Measurements from ENCODE around the gene PDS5B.
A peak's percentile ranks its signal among the peaks of the same experiment; 100 is the strongest.

The PDS5B gene

GRCh38 chr13:32586080-32586900, at the start of gene PDS5B (continued):
- TF ChIP-seq, protein P1, sequence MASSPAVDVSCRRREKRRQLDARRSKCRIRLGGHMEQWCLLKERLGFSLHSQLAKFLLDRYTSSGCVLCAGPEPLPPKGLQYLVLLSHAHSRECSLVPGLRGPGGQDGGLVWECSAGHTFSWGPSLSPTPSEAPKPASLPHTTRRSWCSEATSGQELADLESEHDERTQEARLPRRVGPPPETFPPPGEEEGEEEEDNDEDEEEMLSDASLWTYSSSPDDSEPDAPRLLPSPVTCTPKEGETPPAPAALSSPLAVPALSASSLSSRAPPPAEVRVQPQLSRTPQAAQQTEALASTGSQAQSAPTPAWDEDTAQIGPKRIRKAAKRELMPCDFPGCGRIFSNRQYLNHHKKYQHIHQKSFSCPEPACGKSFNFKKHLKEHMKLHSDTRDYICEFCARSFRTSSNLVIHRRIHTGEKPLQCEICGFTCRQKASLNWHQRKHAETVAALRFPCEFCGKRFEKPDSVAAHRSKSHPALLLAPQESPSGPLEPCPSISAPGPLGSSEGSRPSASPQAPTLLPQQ (tag by site-specific recombination; IDR thresholded peaks at IDR 0.05): 0 out of 2 replicates have a peak, but pooled peaks have one; percentile 47
- TF ChIP-seq ZNF830 (tag by site-specific recombination; IDR thresholded peaks at IDR 0.05; ENCODE audit: low read depth) (no peak), SALL2 (tag by site-specific recombination; IDR thresholded peaks at IDR 0.05; ENCODE audit: borderline replicate concordance) (no peak), SP2 (tag by site-specific recombination; IDR thresholded peaks at IDR 0.05) (peak; percentile 65), PRDM10 (tag by site-specific recombination; IDR thresholded peaks at IDR 0.05) (no peak), SP3 (tag by site-specific recombination; IDR thresholded peaks at IDR 0.05) (peak; percentile 46)

- peak overlapping the region; percentile 79 for H3K27ac ChIP-seq (ENCODE audit: extremely low read depth, low read depth, low read length)
- peak overlapping the region; percentile 77 for H3K4me3 ChIP-seq (ENCODE audit: low read depth, low read length)
- TF ChIP-seq, protein P2, sequence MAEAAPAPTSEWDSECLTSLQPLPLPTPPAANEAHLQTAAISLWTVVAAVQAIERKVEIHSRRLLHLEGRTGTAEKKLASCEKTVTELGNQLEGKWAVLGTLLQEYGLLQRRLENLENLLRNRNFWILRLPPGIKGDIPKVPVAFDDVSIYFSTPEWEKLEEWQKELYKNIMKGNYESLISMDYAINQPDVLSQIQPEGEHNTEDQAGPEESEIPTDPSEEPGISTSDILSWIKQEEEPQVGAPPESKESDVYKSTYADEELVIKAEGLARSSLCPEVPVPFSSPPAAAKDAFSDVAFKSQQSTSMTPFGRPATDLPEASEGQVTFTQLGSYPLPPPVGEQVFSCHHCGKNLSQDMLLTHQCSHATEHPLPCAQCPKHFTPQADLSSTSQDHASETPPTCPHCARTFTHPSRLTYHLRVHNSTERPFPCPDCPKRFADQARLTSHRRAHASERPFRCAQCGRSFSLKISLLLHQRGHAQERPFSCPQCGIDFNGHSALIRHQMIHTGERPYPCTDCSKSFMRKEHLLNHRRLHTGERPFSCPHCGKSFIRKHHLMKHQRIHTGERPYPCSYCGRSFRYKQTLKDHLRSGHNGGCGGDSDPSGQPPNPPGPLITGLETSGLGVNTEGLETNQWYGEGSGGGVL (tag by site-specific recombination; IDR thresholded peaks at IDR 0.05): 0 out of 2 replicates have a peak, but pooled peaks have one; percentile 11
- TF ChIP-seq ZNF121 (tag by site-specific recombination; IDR thresholded peaks at IDR 0.05): no peak
- no peak for TF ChIP-seq ZNF169 (tag by site-specific recombination; IDR thresholded peaks at IDR 0.05)
- peak; percentile 42; the same call in 1 of the 2 replicates for TF ChIP-seq GLIS2 (tag by site-specific recombination; IDR thresholded peaks at IDR 0.05)
- peak; percentile 68 for TF ChIP-seq ZXDB (tag by site-specific recombination; IDR thresholded peaks at IDR 0.05)
- TF ChIP-seq PATZ1 (tag by site-specific recombination; IDR thresholded peaks at IDR 0.05): peak; percentile 19; the same call in 1 of the 2 replicates
- TF ChIP-seq ZNF501 (tag by site-specific recombination; IDR thresholded peaks at IDR 0.05): no peak
- peak; percentile 23 for TF ChIP-seq ZBTB26 (tag by site-specific recombination; optimal IDR thresholded peaks at IDR 0.05)
- POLR2A ChIA-PET: interaction anchor here (0.7 kb wide), 1 partner anchor 412 kb away, joined by 3 read pairs; no protein-coding TSS in a partner anchor
- no peaks in the 10 kb centered on the region; the same call in 1 of the 2 replicates for H3K4me1 ChIP-seq (ENCODE audit: control insufficient read depth, insufficient read depth, low read length)
- no peaks in the 10 kb centered on the region for H3K9me3 ChIP-seq (ENCODE audit: control insufficient read depth, insufficient read depth, low read depth, low read length)
- CTCF ChIA-PET: interaction anchor here (0.6 to 0.7 kb wide), 3 partner anchors 52 to 496 kb away, joined by 3 read pairs; no protein-coding TSS in a partner anchor
- H3K36me3 ChIP-seq (ENCODE audit: control insufficient read depth in 2 of 2, insufficient read depth in 1 of 2, low read length in 2 of 2): peaks cover 14 to 26% of the 10 kb centered on the region in 2 experiments; a peak in 2 of 3 replicates
Observed at GRCh38 chr13:32537580-32538142, 48.6 kb upstream of the PDS5B start.

Data from HEK293 (cell line).